Dermis microvascular lymphatic vessel endothelial cell (primary cell): ENCODE data around the gene MBD3L2. TPM values are rescaled to one million over a fixed set of nuclear protein-coding genes. Genes with fewer than 3 reads are reported as not detected.
"Not testable (repeated sequence)": the region's sequence is repeated elsewhere in the genome, so short reads cannot be mapped to it uniquely, and the experiment has no call there.

ENCODE experiments used
- DNase-seq, 2 donors: peaks; one replicate each; pipeline versions ENCODE4 v3.0.0 to v3.0.0-alpha.2; 2010; ENCODE audit warnings: low read depth in 2 of 2
- total RNA-seq: library from RNA; depleted of rRNA; stranded (reverse); fragments of >200 nt; gene quantifications from 2 replicates; pipeline ENCODE4 v1.2.1, GENCODE V29; 2014

MBD3L2 gene
- total RNA-seq, 1 donor from 2014 or later, result not detected

GRCh38 chr19:7059977-7060376 is 10.9 kb downstream of the MBD3L2 start:
- DNase-seq, result not testable (repeated sequence)

- DNase-seq, result no peak
These were observed 14.2 kb downstream of the MBD3L2 start for GRCh38 chr19:7063339-7063738.

GRCh38 chr19:7063764-7064418 is 14.8 kb downstream of the MBD3L2 start:
- DNase-seq, result no peak

DNA sequence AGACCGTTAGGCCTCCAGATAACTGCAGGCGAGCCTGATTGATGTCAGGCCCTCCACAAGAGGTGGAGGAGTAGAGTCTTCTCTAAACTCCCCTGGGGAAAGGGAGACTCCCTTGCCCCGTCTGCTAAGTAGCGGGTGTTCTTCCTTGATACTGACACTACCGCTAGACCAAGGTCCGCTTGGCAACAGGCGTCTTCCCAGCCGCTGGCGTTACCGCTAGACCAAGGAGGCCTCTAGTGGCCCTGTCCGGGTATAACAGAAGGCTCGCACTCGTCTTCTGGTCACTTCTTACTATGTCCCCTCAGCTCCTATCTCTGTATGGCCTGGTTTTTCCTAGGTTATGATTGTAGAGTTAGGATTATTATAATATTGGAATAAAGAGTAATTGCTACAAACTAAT is 18.0 kb downstream of the MBD3L2 start:
- peak in 1 of 2 donors; percentile 33 for DNase-seq

DNA sequence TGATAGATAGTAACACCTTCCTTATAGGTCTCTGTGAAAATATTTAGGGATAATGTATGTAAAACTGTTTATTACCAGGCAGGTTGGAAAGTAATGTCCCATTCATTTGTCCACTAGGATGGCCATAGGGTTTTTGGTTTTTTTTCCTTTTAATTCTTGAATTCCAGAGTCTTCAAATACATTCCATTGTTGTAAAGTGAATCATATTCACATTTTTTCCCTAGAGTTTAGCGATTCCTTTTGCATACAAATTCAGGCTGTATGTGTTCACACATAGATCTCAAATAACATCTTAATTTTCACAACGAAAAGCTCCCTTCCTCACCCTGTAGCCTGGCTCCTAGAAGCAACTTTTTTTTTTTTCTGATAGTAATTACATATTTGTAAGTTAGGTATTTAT is 18.6 kb downstream of the MBD3L2 start:
- DNase-seq, result no peak

GRCh38 chr19:7068599-7068998 is 19.5 kb downstream of the MBD3L2 start:
- no peak for DNase-seq

DNA sequence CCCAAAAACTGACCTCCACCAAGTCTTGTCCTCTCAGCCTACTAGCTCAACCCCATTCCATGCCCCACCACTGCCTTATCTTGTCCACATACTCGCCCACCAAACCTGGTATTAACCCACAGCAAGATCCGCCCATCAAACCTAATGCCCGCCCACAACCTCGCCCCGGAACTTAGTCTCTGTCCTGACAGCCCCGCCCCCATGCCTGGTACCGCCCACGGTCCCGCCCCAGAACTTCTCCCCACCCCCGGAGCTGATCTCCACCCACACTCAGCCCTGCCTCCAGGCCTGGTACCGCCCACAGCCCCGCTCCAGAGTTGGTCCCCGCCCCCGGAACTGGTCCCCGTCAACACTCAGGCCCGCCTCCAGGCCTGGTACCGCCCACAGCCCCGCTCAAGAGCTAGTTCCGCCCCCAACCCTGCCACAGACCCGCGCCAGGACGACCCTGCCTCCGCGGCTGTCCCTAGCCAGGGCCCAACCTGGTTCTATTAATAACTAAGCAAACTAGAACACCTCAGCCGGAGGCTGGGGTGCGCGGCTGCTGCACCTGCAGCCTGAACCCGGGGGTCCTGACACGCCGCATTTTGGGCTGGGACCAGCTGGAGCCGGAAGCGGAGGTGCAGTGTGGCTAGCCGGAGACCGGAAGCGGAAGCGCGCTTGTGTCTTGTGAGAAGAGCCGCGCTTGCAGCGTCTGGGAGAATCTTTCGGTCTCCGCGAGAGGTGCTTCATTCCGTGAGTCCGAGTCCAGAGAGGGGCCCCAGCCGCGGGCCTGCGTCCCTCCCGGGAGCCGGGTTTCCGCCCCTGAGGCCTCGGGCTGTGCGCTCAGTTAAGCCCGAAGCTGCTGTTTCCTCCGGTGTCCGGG is 20.2 kb downstream of the MBD3L2 start, which contains the start of gene ZNF557:
Gene ZNF557, plus strand, starts transcription at position 662 of the 862 bp plus-strand sequence. CDS start 5,372 bp downstream, outside the sequence.
- peak; percentile 93 to 98 for DNase-seq

- DNase-seq, result peak; percentile 7 to 18
These were observed 20.7 kb downstream of the MBD3L2 start for GRCh38 chr19:7069904-7070226.

DNA sequence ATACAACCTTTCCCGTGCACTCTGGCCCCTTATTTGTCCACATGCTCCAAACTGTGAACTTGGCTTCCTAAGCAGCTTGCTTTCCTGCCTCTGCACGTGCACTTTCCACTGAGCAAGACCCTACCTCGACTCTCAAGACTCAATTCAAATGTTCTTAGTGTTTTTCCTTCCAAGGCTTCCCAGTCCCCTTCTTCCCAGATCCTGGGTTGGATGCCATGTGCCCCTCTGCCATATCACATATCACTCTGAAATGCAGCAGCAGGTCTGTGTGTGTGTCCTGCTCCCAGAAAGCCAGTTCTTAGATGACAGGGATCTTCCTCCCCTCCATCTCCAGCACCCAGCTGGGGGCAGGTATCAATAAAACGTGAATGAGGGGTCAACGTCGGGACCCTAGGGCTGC is 23.4 kb downstream of the MBD3L2 start:
- no peak for DNase-seq

DNA sequence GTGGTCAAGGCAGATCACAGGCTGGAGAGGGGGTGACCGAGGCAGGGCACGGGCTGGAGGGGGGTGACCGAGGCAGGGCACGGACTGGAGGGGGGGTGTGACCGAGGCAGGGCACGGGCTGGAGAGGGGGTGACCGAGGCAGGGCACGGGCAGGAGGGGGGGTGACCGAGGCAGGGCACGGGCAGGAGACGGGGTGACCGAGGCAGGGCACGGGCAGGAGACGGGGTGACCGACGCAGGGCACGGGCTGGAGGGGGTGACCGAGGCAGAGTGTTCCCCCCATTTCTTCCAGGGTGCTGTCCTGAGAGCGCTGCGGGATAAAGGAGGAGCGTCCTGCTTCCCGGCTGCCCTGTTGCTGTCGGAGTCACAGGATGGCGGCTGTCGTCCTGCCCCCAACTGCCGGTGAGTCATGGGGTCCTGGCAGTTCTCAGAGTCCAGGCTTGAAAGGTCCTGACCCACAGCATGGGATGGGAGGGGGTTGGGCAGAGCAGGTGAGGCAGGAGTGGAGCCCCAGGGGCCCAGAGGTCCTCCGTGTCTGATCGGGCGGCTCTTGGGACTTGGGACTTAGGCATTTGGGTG is 25.7 kb downstream of the MBD3L2 start:
- no peak for DNase-seq

DNA sequence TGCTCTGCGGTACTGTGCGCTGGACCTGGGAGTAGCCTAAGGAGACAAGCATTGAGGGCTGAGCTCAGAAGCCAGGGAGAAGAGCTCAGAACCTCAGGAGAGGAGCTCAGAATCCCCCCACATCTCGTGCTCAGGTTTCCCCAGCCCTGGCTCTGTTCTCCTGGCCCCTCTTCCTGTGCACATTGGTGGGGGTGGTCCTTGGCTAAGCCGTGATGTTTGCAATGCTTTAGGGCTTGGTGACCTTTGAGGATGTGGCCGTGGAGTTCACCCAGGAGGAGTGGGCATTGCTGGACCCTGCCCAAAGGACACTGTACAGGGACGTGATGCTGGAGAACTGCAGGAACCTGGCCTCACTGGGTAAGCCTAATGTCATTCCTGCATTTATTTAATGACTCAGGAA is 27.0 kb downstream of the MBD3L2 start:
- no peak for DNase-seq

- no peak for DNase-seq
These were observed 28.9 kb downstream of the MBD3L2 start for GRCh38 chr19:7078008-7078407.

- DNase-seq, result peak in 1 of 2 donors; percentile 27
These were observed 34.2 kb downstream of the MBD3L2 start for GRCh38 chr19:7083076-7083956.

DNA sequence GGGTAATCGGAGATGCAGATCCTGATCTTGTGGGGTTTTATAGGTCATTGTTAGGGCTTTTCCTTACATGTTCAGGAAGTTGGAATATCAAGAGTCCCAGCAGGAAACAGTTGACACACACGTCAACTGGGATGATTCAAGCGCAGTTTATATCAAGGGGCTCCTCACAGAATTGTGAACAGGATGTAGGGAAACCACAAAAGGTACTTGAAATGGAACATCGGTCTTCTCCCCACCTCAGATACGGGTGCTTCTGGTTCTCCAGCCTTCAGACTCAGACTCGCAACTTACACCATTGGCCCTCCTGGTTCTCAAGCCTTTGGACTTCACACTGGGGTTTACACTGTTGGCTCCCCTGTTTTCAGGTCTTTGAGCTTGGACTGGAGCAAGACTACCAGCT is 39.9 kb downstream of the MBD3L2 start:
- no peak for DNase-seq

- no peak for DNase-seq
These were observed 49.0 kb downstream of the MBD3L2 start for GRCh38 chr19:7098096-7098495.

DNA sequence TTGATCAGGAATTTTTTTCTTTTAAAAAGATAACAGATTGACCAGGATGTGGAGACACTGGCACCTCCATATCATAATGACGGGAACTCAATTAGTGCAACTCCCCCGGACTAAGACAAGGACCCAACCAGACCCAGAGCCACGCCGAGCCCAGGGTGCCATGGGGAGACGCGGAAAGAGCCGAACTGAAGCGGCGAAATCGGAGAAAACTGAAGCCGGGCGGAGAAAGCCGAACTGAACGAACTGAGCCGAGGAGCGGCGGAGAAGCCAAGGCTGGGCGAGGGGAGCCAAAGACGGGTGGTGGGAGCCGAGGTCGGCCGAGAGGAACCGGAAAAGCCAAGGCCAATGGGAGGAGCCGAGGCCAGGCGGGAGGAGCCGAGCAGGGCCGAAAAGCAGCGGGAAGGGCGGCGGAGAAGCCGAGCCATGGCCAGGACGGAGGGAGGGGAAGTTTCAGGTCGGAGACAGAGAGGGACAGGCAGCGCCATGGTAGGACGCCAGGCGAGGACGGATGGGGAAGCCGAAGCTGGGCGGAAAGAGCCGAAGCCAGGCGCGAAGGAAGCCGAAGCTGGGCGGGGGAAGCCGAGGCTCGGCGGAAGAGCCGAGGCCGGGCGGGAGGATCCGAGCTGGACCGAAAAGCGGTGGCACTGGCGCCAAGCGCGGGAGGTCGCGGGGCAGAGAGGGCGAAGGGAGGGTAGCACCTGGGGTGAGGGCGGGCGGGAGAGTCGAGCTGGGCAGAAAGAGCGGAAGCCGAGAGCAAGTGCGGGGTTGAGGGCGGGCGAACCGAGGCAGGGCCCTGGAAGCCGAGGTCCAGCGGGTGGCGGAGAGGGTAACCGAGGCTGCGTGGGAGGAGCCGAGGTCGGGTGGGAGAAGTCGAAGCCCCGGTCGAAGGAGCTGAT is 49.8 kb downstream of the MBD3L2 start:
- peak; percentile 70 to 88 for DNase-seq

GRCh38 chr19:7099597-7099921 is 50.4 kb downstream of the MBD3L2 start:
- no peak for DNase-seq
